Stomach (tissue), 9 donors: ENCODE data around the gene THBS3. TPM values are rescaled to one million over a fixed set of nuclear protein-coding genes. Genes with fewer than 3 reads are reported as not detected.
A peak's percentile ranks its signal among the peaks of the same experiment; 100 is the strongest.

Source experiments
- DNase-seq, 2 donors: peaks; one replicate each; pipeline versions ENCODE4 v3.0.0 to v3.0.0-alpha.2; 2013 to 2019
- H3K27ac ChIP-seq, 5 donors: fragments of 200-600 bp in 4 of 5; sonication (generic) in 4 of 5; one replicate each; pipeline ENCODE4 v1.5.1; 2013 to 2019; ENCODE audit warnings: mild to moderate bottlenecking in 1 of 5, moderate library complexity in 1 of 5
- H3K27me3 ChIP-seq, 3 donors: fragments of 200-600 bp; sonication (generic); one replicate each; pipeline ENCODE4 v1.5.1; 2017 to 2019; ENCODE audit warnings: mixed run types in 1 of 3
- H3K36me3 ChIP-seq, 4 donors: fragments of 200-600 bp; sonication (generic); 1 replicate in 3 of 4; 2 replicates in 1 of 4; pipeline ENCODE4 v1.5.1; 2016 to 2019
- H3K4me1 ChIP-seq, 4 donors: fragments of 200-600 bp; sonication (generic); one replicate each; pipeline ENCODE4 v1.5.1; 2016 to 2019
- H3K4me3 ChIP-seq, 4 donors: fragments of 200-600 bp; sonication (generic) in 3 of 4; one replicate each; pipeline ENCODE4 v1.5.1; 2016 to 2019; ENCODE audit warnings: mild to moderate bottlenecking in 1 of 4
- H3K9me3 ChIP-seq, 4 donors: fragments of 200-600 bp; sonication (generic); one replicate each; pipeline ENCODE4 v1.5.1; 2016 to 2019
- CTCF ChIP-seq, 7 experiments: fragments of 450-650 bp in 4 of 7; fragments of 200-600 bp in 3 of 7; sonication (generic) in 3 of 7; IDR thresholded peaks; one replicate each; pipeline ENCODE4 v1.5.1; 2016 to 2019; ENCODE audit warnings: antibody characterized with exemption in 7 of 7, control low read depth in 2 of 7, mild to moderate bottlenecking in 1 of 7
- EP300 ChIP-seq: sonication (generic); formaldehyde crosslinking; IDR thresholded peaks from one replicate; pipeline ENCODE4 v1.6.1; 2017; ENCODE audit warnings: antibody characterized with exemption
- POLR2A ChIP-seq, 4 donors: fragments of 450-650 bp; IDR thresholded peaks; one replicate each; pipeline ENCODE4 v1.6.1; 2016; ENCODE audit warnings: antibody characterized with exemption in 4 of 4, control low read depth in 2 of 4, mild to moderate bottlenecking in 1 of 4, moderate library complexity in 1 of 4
- POLR2AphosphoS5 ChIP-seq, 3 donors: sonication (generic); formaldehyde crosslinking; IDR thresholded peaks; one replicate each; pipeline ENCODE4 v1.6.1; 2016; ENCODE audit warnings: antibody characterized with exemption in 3 of 3
- WGBS, 5 donors: extraction: QIAGEN DNeasy Blood & Tissue Kit in 3 of 5; methylation state at CpG; one replicate each; pipeline versions ENCODE4 v1.1.5 to v1.1.7; 2013 to 2018; 5-methylcytosine and 5-hydroxymethylcytosine counted together
- intact Hi-C: fragments of 100-400 bp; cut with DNase I; formaldehyde crosslinking; loops from one replicate; pipeline ENCODE4 v1.15.1; 2023; ENCODE audit warnings: low total_unique reads
- polyA plus RNA-seq, 3 donors: library from polyadenylated mRNA; stranded (reverse); fragments of 200-250 nt; gene quantifications; one replicate each; pipeline ENCODE4 v1.2.3, GENCODE V29; 2013
- total RNA-seq, 5 donors: library from RNA; depleted of rRNA; stranded (reverse); fragments of >200 nt; gene quantifications; one replicate each; pipeline versions ENCODE4 v1.1.0 to v1.2.3, GENCODE V29; 2014 to 2016
- donor health status: healthy with polysubstance abuse.
- donor health status: Bipolar disorder and iron deficiency.
- donor health status: healthy.

The THBS3 gene
- total and polyA plus RNA-seq, 8 donors = 11.0 to 65.9 (median 23.2) TPM

- H3K9me3 ChIP-seq = no peaks in the 10 kb centered on the region
- TF ChIP-seq POLR2A (IDR thresholded peaks at IDR 0.05) (no peak), POLR2AphosphoS5 (IDR thresholded peaks at IDR 0.05) (peak in 1 of 3 donors; percentile 54)
- DNase-seq = peak; percentile 57 to 68
- H3K4me1 ChIP-seq = peaks cover 30 to 59% (median 42%) of the 10 kb centered on the region in 4 donors
- intact Hi-C loops = no loop called here
- H3K27ac ChIP-seq = peak overlapping the region; percentile 72 to 90 (median 79)
- WGBS, 5 donors = 19 to 51% (median 40%) methylated on average over 6 to 8 of the region's 8 CpGs
- peaks cover 0 to 6% (median 0%) of the 10 kb centered on the region in 4 donors for H3K36me3 ChIP-seq
- peak overlapping the region in 3 of 4 donors; percentile 11 to 50 (median 40) for H3K4me3 ChIP-seq
- H3K27me3 ChIP-seq = no peaks in the 10 kb centered on the region
Observed at GRCh38 chr1:155186067-155186793, 21.5 kb downstream of the THBS3 start.

DNA sequence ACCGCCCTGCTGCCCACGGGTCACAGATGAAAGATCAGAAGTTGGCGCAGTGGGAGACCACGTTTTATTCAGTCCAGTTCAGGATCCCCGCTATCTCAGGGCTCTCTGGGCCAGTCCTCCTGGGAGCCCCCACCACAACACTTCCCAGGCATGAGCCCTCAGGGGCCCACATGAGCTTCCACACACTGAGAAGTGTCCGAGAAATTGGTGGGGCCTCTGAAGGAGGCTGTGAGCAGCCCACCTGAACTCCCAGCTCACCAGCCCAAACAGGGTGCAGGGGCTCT lies 22.0 kb downstream of the THBS3 start:
- H3K4me3 ChIP-seq = peak overlapping the region in 3 of 4 donors; percentile 11 to 50 (median 40)
- H3K4me1 ChIP-seq = peaks cover 30 to 64% (median 45%) of the 10 kb centered on the region in 4 donors
- peaks cover 0 to 6% (median 0%) of the 10 kb centered on the region in 4 donors for H3K36me3 ChIP-seq
- peak overlapping the region; percentile 72 to 90 (median 79) for H3K27ac ChIP-seq
- DNase-seq = no peak
- 31 to 49% (median 37%) methylated on average over 6 of the region's 6 CpGs for WGBS, 5 donors
- TF ChIP-seq POLR2A (IDR thresholded peaks at IDR 0.05) = no peak
- no peak for TF ChIP-seq POLR2AphosphoS5 (IDR thresholded peaks at IDR 0.05)
- TF ChIP-seq EP300 = no peak
- no peak for TF ChIP-seq CTCF (IDR thresholded peaks at IDR 0.05)
- H3K9me3 ChIP-seq = no peaks in the 10 kb centered on the region
- H3K27me3 ChIP-seq = no peaks in the 10 kb centered on the region
- intact Hi-C loops = no loop called here

- peaks cover 30 to 66% (median 47%) of the 10 kb centered on the region in 4 donors for H3K4me1 ChIP-seq
- intact Hi-C loops = no loop called here
- peak overlapping the region in 2 of 4 donors; percentile 40 to 50 for H3K4me3 ChIP-seq
- peaks cover 0 to 7% (median 0%) of the 10 kb centered on the region in 4 donors for H3K36me3 ChIP-seq
- peak overlapping the region; percentile 72 to 90 (median 79) for H3K27ac ChIP-seq
- peak; percentile 88 to 93 for DNase-seq
- 22 to 52% (median 31%) methylated on average over 19 to 21 of the region's 21 CpGs for WGBS, 5 donors
- TF ChIP-seq POLR2A (IDR thresholded peaks at IDR 0.05) (no peak), POLR2AphosphoS5 (IDR thresholded peaks at IDR 0.05) (peak in 2 of 3 donors; percentile 68 to 75), CTCF (IDR thresholded peaks at IDR 0.05) (no peak), EP300 (no peak)
- H3K27me3 ChIP-seq = no peaks in the 10 kb centered on the region
- no peaks in the 10 kb centered on the region for H3K9me3 ChIP-seq
Observed at GRCh38 chr1:155184835-155185782, 22.6 kb downstream of the THBS3 start.

- no peaks in the 10 kb centered on the region for H3K9me3 ChIP-seq
- H3K4me3 ChIP-seq = no peak overlapping the region
- H3K4me1 ChIP-seq = peaks cover 30 to 69% (median 52%) of the 10 kb centered on the region in 4 donors
- DNase-seq = peak in 1 of 2 donors; percentile 29
- intact Hi-C loops = no loop called here
- WGBS, 5 donors = 56 to 71% (median 65%) methylated on average over 4 of the region's 4 CpGs
- peak overlapping the region; percentile 72 to 90 (median 79) for H3K27ac ChIP-seq
- no peaks in the 10 kb centered on the region for H3K27me3 ChIP-seq
- TF ChIP-seq POLR2AphosphoS5 (IDR thresholded peaks at IDR 0.05) (peak in 1 of 3 donors; percentile 11), EP300 (no peak), CTCF (IDR thresholded peaks at IDR 0.05) (no peak), POLR2A (IDR thresholded peaks at IDR 0.05) (no peak)
- H3K36me3 ChIP-seq = peaks cover 0 to 14% (median 0%) of the 10 kb centered on the region in 4 donors
Observed at GRCh38 chr1:155184351-155184811, 23.3 kb downstream of the THBS3 start.
